Measurements from ENCODE around the gene ALPL. TPM values are rescaled to one million over a fixed set of nuclear protein-coding genes. Genes with fewer than 3 reads are reported as not detected.

ALPL gene
- total RNA-seq, 1 donor from 2014 or later = 11.7 TPM

DNA sequence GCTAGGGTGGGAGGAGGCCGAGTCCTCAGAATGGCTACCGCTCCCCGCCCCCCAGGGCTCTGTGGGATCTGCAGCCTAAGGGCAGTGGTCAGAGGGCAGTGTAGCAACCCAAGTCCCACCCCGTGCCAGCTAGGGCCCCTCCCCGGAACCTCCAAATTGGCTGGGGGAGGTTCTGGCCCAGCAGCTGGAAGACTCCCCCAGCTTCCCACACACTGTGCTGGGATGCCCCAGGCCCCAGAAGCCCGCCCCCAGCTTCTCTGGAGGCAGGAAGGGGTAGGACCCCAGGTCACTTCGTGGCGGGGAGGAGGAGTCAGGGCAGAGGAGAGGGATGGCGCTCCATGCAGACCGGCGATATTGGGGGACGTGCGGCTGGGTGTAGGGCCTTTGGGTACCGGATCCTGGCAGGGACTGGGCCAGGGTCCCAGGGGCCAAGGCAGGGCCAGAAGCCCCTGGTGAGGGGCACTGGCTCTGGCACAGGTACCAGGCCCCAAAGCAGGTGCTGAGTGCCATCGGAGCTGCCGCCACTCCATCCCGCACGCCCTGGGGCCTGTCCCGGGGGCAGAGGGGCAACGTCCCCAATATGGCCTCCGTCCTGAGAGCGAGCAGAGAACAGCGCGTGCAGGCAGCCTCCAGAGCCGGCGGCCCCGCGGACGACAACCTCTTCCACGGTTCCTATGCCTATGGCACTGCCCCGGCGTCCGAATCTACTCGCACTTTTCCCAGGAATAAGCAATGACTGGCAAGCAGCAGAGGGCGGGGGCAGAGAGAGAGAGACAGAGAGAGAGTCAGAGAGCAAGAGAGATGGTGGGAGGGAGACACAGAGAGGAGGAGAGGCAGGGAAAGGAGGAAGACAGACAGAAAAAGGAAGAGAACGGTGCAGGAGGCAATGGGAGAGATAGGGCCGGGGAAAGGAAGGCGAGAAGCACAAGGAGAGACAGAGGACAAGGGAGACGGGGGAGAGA, 94.2 kb downstream of the ALPL start:
- Mint-ChIP-seq H3K27me3 (ENCODE audit: unreplicated experiment) (peaks cover 20% of the 10 kb centered on the region), H3K36me3 (ENCODE audit: low read depth, unreplicated experiment) (no peaks in the 10 kb centered on the region), H3K4me3 (ENCODE audit: unreplicated experiment) (no peak overlapping the region), H3K9me3 (ENCODE audit: unreplicated experiment) (no peaks in the 10 kb centered on the region), H3K4me1 (ENCODE audit: unreplicated experiment) (peaks cover 12% of the 10 kb centered on the region), H3K27ac (ENCODE audit: unreplicated experiment) (no peak overlapping the region)
- TF ChIP-seq, protein P1, sequence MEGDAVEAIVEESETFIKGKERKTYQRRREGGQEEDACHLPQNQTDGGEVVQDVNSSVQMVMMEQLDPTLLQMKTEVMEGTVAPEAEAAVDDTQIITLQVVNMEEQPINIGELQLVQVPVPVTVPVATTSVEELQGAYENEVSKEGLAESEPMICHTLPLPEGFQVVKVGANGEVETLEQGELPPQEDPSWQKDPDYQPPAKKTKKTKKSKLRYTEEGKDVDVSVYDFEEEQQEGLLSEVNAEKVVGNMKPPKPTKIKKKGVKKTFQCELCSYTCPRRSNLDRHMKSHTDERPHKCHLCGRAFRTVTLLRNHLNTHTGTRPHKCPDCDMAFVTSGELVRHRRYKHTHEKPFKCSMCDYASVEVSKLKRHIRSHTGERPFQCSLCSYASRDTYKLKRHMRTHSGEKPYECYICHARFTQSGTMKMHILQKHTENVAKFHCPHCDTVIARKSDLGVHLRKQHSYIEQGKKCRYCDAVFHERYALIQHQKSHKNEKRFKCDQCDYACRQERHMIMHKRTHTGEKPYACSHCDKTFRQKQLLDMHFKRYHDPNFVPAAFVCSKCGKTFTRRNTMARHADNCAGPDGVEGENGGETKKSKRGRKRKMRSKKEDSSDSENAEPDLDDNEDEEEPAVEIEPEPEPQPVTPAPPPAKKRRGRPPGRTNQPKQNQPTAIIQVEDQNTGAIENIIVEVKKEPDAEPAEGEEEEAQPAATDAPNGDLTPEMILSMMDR (IDR thresholded peaks at IDR 0.05; ENCODE audit: unreplicated experiment) = no peak
- no peak for DNase-seq (ENCODE audit: low spot score)

DNA sequence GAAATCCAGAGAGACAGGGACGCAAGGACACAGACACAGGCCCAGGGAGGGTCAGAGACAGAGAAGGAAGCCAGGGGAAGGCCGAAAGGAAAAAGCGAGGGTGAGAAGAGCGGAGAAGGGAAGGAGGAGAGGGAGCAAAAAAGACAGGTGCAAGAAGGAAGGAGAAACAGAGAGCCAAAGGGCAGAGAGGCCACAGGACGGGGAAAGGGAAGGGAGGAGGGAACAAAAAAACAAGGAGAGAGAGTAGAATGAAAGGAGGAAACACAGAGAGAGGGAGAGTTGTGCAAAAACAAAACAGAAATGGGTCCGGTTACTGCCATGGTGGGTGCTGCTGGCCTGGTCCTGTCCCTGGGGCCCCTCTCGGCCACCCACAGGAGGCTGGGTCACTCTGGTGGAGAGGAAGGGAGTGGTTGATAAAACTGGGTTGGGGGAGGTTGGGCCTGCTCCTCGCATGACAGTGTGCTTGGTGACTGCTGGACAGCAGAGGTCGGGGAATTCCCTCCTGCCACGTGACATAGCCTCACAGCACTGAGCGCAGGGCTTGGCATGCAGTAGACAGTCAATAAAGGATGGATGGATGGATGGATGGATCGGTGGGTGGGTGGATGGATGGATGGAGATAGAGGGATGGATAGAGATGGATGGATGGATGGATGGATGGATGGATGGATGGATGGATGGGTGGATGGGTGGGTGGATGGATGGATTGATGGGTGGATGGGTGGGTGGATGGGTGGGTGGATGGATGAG, 95.2 kb downstream of the ALPL start:
- Mint-ChIP-seq H3K9me3 (ENCODE audit: unreplicated experiment) (no peaks in the 10 kb centered on the region), H3K27me3 (ENCODE audit: unreplicated experiment) (peaks cover 20% of the 10 kb centered on the region), H3K36me3 (ENCODE audit: low read depth, unreplicated experiment) (no peaks in the 10 kb centered on the region), H3K27ac (ENCODE audit: unreplicated experiment) (no peak overlapping the region), H3K4me3 (ENCODE audit: unreplicated experiment) (no peak overlapping the region), H3K4me1 (ENCODE audit: unreplicated experiment) (peaks cover 15% of the 10 kb centered on the region)
- TF ChIP-seq, protein P1 (IDR thresholded peaks at IDR 0.05; ENCODE audit: unreplicated experiment) = no peak
- no peak for DNase-seq (ENCODE audit: low spot score)

DNA sequence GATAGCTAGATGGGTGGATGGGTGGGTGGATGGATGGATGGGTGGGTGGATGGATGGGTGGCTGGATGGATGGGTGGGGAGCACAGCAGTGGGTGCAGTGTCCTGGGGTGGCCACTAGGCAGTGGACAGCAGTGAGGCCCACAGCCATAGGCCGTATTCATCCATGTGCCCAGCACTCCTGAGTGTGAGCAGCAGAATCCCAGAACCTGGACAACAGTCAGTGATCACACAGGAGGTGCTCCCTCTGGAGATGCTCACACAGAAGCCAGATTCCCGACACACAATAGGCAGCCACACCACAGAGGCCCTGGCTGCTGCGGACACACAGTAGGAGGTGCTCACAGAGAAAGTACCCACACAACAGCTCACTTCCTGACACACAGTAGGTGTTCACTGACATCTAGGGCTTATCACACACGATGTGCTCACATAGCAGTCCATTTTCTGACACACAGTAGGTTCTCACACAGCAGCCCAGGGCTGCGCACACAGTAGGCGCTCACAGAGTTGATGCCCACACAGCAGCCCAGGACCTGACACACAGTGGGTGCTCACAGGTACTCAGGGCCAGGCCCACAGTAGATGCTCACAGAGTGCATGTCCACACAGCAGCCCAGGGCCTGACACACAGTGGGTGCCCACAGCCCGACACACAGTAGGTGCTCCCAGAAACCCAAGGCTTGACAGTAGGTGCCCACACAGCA, 95.9 kb downstream of the ALPL start:
- Mint-ChIP-seq H3K27me3 (ENCODE audit: unreplicated experiment) (peaks cover 17% of the 10 kb centered on the region), H3K4me1 (ENCODE audit: unreplicated experiment) (peaks cover 15% of the 10 kb centered on the region)

DNA sequence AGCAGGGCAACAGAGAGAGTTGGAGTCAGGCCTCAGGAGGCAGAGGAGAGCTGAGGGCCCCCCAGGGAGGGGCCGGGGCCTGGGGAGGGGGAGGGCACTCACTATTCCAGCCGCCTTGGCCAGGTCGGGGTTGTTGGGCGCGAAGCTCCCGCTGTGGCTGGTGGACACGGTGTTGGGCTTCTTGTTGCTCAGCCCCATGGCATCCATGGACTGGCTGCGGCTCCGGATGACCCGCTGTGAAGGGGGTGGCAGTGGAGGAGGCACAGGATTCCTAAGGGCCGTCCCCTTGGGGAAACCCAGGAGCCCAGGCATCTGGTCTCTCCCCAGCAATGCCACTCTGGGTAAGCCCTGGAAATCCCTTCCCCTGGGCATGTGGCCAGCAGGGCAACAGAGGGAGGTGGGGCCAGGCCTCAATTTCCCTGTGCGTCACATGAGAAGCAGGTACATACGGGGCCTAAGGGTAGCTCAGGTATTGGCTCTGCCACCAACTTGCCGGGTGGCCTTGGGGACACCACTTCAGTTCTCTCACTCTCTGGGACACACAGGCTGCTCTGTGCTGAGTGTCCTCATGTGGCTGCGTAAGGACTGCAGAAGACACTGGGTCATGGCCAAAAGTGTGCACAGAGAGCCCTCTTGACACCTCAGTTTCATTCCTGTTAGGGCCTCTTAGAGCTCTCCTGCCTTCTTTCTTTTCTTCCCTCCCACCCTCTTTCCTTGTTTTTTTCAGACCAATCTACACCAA, 96.9 kb downstream of the ALPL start:
- Mint-ChIP-seq H3K27ac (ENCODE audit: unreplicated experiment) (no peak overlapping the region), H3K4me3 (ENCODE audit: unreplicated experiment) (no peak overlapping the region), H3K9me3 (ENCODE audit: unreplicated experiment) (no peaks in the 10 kb centered on the region), H3K36me3 (ENCODE audit: low read depth, unreplicated experiment) (no peaks in the 10 kb centered on the region), H3K27me3 (ENCODE audit: unreplicated experiment) (peaks cover 14% of the 10 kb centered on the region), H3K4me1 (ENCODE audit: unreplicated experiment) (peaks cover 15% of the 10 kb centered on the region)
- TF ChIP-seq, protein P1 (IDR thresholded peaks at IDR 0.05; ENCODE audit: unreplicated experiment) = no peak
- DNase-seq (ENCODE audit: low spot score) = no peak

More for the DNA sequence above, 95.9 kb downstream of the ALPL start:
- H3K27ac Mint-ChIP-seq (ENCODE audit: unreplicated experiment) = no peak overlapping the region
- TF ChIP-seq, protein P1 (IDR thresholded peaks at IDR 0.05; ENCODE audit: unreplicated experiment) = no peak
- H3K9me3 Mint-ChIP-seq (ENCODE audit: unreplicated experiment) = no peaks in the 10 kb centered on the region
- no peak for DNase-seq (ENCODE audit: low spot score)
- no peaks in the 10 kb centered on the region for H3K36me3 Mint-ChIP-seq (ENCODE audit: low read depth, unreplicated experiment)
- no peak overlapping the region for H3K4me3 Mint-ChIP-seq (ENCODE audit: unreplicated experiment)
